Skin epidermis (tissue), 12 donors: Measurements from ENCODE around the gene CELSR1.
"Not testable (repeated sequence)": the region's sequence is repeated elsewhere in the genome, so short reads cannot be mapped to it uniquely, and the experiment has no call there.

ENCODE experiments used
- H3K27ac ChIP-seq, 21 experiments: fragments of 200-600 bp; sonication (generic) in 11 of 21; one replicate each; pipeline ENCODE4 v1.5.0; 2020; ENCODE audit warnings: mild to moderate bottlenecking in 3 of 21, inconsistent platforms in 2 of 21, moderate library complexity in 2 of 21
- H3K4me3 ChIP-seq, 7 experiments: fragments of 200-600 bp; sonication (generic) in 2 of 7; one replicate each; pipeline ENCODE4 v1.5.0; 2020; ENCODE audit warnings: inconsistent platforms in 2 of 7, mild to moderate bottlenecking in 2 of 7, moderate library complexity in 1 of 7

CELSR1 gene

GRCh38 chr22:46331496-46331895 is 205.9 kb downstream of the CELSR1 start:
- no peak overlapping the region for H3K27ac ChIP-seq
- no peak overlapping the region for H3K4me3 ChIP-seq

DNA sequence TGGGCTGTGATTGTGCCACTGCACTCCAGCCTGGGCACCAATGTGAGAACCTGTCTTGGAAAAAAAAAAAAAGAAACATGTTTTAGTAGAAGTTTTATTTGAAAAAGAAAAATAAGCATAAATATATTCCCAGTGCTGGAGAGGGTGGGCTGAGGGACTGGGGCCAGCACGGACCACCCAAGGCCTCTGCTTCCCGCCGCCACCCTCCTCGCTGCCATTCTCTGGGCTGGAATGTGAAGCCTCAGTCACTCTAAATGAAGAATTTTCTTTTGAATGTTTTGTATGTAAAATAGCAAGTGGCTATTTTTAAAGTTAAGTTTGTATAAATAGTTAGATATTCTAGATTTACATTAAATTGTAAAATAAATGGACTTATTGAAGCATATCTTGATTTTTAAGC is 207.0 kb downstream of the CELSR1 start:
- no peak overlapping the region for H3K4me3 ChIP-seq
- no peak overlapping the region for H3K27ac ChIP-seq

DNA sequence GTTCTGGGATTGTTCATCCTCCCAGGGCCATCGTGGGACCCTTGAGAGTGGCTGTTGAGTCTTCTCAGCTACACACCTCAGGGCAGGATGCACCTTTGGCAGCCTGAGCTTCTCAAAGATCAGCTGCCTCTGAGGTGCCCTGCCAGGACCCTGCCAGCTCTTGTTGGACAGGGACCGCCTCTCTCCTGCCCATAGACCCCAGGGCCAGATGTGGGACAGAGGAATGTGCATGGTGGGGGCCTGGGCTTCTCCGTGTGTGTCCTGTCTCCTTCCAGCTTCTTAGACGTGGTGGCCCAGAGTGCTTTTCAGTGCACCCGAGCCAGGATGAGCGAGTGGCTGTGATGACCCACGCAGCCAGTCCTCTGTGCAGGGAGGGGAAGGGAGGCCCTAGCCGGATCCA is 207.8 kb downstream of the CELSR1 start:
- H3K27ac ChIP-seq: no peak overlapping the region
- no peak overlapping the region for H3K4me3 ChIP-seq

- Histone ChIP-seq H3K27ac (no peak overlapping the region), H3K4me3 (no peak overlapping the region)
These were observed 208.6 kb downstream of the CELSR1 start for GRCh38 chr22:46328797-46329196.

DNA sequence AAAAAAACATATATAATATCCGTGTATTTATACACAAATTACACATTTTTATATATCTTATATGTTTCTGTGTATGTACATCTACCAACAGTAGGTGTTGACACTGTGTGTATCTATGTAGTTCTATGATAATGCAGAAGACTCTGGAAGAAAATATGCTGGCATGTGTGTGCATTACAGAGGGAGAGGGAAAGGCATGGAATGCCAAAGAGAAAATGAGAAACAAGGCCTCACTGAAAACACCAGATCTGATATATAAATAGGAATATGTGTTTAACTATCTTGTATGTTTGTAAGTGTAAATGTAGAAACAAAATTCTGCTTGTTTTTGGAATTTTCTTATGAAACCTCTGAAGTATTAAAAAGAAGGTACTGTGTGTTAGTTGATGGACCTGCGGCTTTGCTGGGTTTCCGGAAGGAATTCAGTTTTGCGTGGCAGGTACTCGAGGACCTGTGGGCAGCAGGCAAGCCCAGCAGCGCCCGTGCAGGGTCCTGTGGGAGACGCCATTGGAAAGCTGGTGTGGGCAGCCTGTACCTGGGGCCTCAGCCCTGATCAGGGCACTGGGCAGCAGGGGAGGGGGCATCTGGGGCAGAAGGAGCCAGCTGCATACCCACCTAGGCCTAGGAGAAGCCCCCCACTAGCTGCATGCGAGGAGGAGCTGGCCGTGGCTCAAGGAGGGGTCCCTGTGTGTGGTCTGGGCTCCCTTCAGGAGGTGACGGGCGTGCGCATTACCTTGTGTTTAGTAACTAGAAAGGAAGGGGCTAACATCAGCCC is 209.5 kb downstream of the CELSR1 start:
- H3K4me3 ChIP-seq: no peak overlapping the region
- H3K27ac ChIP-seq: no peak overlapping the region

DNA sequence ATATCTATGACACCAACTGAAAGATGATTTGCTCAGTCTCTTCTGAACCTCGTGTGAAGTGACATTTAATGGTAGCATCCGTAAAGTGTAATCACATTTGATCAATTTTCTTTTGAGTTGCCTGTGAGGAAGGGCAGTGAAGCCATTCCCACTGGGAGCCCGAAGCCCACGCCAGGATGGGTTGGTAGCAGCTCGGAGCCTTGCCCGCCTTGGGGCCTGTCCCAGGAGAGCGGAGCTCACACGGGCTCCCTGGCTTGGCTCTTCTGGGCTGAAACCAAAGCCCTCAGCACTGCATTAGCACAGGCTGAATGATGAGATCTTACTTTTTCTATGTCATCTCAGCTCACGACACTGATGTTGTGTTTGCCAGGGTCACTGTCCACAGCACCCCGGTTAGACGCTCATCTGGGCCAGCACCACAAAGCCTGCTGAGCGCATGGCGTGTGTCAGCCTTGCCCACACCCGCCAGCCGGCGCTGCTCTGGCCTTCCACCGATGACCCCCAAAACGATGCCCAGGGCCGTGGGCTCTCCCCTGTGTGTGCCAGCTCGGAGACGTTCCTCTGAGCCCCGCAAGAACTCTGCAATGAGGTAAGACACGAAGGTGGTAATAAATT is 211.2 kb downstream of the CELSR1 start:
- Histone ChIP-seq H3K4me3 (no peak overlapping the region), H3K27ac (no peak overlapping the region)

GRCh38 chr22:46323162-46323561 is 214.3 kb downstream of the CELSR1 start:
- no peak overlapping the region for H3K27ac ChIP-seq
- H3K4me3 ChIP-seq: no peak overlapping the region

DNA sequence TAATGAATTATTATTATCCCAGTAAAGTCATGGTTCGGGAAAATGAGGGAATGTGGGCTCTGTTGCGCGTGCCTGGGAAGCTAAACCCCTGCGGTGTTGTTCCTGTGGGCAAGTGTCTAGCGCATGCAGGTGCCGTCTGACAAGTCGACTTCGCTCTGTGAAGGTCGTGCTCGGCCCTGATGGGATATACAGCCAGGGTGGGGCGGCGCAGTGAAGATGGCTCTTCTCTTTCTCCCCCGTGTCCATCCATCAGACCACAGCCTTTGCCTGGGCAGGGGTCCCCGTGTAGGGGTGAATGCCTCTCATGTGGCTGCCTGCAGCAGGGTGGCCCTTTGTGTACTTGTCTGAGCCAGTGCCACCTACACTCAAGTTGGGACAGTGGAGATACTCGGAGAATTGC is 214.7 kb downstream of the CELSR1 start:
- H3K4me3 ChIP-seq: no peak overlapping the region
- no peak overlapping the region for H3K27ac ChIP-seq

- H3K4me3 ChIP-seq: no peak overlapping the region
- no peak overlapping the region for H3K27ac ChIP-seq
These were observed 216.6 kb downstream of the CELSR1 start for GRCh38 chr22:46320716-46321386.

DNA sequence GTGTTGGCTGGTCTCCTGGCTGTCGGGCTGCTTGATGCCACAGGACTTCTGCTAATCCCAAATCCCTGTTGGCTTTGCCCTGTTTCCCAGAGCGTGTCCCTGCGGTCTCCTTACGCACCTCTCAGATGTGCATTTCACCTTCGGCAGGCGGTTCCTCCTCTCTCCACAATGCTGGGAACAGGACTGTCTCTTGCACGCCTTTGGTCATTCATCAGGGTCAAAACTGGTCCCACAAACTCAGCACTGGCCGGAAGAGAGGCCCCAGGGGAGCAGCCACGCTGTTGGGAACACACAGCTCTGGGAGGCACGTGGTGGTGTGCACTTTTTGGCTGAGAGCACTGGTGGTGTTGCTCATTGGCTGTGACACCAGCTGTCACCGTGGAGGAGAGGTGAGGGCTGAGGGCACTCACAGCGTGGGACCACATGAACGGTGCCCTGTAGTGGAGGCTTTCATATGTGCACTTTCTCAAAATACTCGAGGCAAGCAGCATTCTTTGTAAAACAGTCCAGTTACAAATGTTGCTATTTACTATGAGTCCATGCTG is 217.2 kb downstream of the CELSR1 start:
- Histone ChIP-seq H3K27ac (no peak overlapping the region), H3K4me3 (no peak overlapping the region)

GRCh38 chr22:46319319-46319718 is 218.1 kb downstream of the CELSR1 start:
- Histone ChIP-seq H3K27ac (no peak overlapping the region), H3K4me3 (no peak overlapping the region)

- no peak overlapping the region for H3K4me3 ChIP-seq
- H3K27ac ChIP-seq: no peak overlapping the region
These were observed 218.8 kb downstream of the CELSR1 start for GRCh38 chr22:46318576-46318975.

GRCh38 chr22:46317646-46318045 is 219.8 kb downstream of the CELSR1 start:
- Histone ChIP-seq H3K27ac (no peak overlapping the region), H3K4me3 (no peak overlapping the region)

DNA sequence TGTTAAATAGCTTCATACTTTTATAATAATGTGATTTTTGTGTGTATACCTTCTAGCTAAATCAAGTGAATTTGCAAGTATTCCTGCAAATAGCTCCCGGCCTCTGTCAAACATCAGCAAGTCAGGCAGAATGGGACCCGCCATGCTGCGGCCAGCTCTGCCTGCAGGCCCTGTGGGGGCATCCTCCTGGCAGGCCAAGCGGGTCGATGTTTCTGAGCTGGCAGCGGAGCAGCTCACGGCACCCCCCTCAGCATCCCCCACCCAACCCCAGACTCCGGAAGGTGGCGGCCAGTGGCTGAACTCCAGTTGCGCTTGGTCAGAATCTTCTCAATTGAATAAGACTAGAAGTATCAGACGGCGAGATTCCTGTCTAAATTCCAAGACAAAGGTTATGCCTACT is 221.4 kb downstream of the CELSR1 start:
- H3K4me3 ChIP-seq: no peak overlapping the region
- no peak overlapping the region for H3K27ac ChIP-seq

DNA sequence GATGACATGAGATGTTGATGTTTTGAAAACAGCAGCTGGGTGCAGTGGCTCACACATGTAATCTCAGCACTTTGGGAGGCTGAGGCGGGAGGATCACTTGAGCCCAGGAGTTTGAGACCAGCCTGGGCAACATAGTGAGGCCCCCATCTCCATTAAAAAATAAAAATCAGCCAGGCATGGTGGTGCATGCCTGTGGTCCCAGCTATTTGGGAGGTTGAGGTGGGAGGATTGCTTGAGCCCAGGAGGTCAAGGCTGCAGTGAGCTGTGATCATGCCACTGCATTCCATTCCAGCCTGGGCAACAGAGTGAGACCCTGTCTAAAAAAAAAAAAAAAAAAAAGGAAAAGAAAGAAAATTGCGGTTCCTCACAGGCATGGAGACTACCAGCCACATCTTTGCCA is 224.6 kb downstream of the CELSR1 start:
- not testable (repeated sequence) for H3K4me3 ChIP-seq, H3K27ac ChIP-seq

DNA sequence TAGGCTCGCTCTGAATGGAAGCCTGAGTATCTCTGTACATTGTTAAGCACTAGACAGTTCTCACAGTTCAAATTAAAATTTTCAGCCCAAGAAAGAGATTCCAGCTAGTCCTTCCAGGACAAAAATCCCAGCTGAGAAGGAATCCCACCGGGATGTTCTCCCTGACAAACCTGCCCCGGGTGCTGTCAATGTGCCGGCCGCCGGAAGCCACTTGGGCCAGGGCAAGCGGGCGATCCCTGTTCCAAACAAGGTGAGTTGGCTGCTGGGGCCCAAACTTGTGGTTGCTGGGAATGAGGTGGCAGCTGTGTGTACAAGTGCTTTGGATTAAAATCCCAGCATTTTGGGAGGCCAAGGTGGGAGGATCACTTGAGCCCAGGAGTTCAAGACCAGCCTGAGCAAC is 225.4 kb downstream of the CELSR1 start:
- H3K4me3 ChIP-seq: no peak overlapping the region
- no peak overlapping the region for H3K27ac ChIP-seq
